OCI-LY1 (cell line): ENCODE results near the gene GPR33.
"Not testable (repeated sequence)": the region's sequence is repeated elsewhere in the genome, so short reads cannot be mapped to it uniquely, and the experiment has no call there.

Experiments used
- H2AFZ ChIP-seq: fragments of 200-600 bp; sonication (generic), shearing (Covaris generic); 2 replicates; pipeline ENCODE4 v1.6.0; 2014; ENCODE audit warnings: antibody characterized with exemption, mild to moderate bottlenecking, low read length
- H3F3A ChIP-seq: fragments of 200-600 bp; sonication (generic), shearing (Covaris generic); 2 replicates; pipeline ENCODE4 v1.6.0; 2014; ENCODE audit warnings: mild to moderate bottlenecking, antibody characterized with exemption, low read length, moderate library complexity; ENCODE audit not compliant: insufficient read depth
- H3K27ac ChIP-seq: fragments of 200-600 bp; sonication (generic); 2 replicates; pipeline ENCODE4 v1.5.1; 2014; ENCODE audit warnings: low read length, mixed run types, mild to moderate bottlenecking, low read depth; ENCODE audit not compliant: poor library complexity, severe bottlenecking
- H3K27me3 ChIP-seq: fragments of 200-600 bp; sonication (generic); 2 replicates; pipeline ENCODE4 v1.6.0; 2014; ENCODE audit warnings: antibody characterized with exemption, mild to moderate bottlenecking, low read length, moderate library complexity; ENCODE audit not compliant: insufficient read depth
- H3K36me3 ChIP-seq: fragments of 200-600 bp; sonication (generic); 2 replicates; pipeline ENCODE4 v1.6.1; 2014; ENCODE audit warnings: mild to moderate bottlenecking, antibody characterized with exemption, low read length, moderate library complexity, mixed read lengths; ENCODE audit not compliant: insufficient read depth
- H3K4me1 ChIP-seq: fragments of 200-600 bp; sonication (generic); 2 replicates; pipeline ENCODE4 v1.5.1; 2014; ENCODE audit warnings: mild to moderate bottlenecking, low read length, moderate library complexity; ENCODE audit not compliant: insufficient read depth, severe bottlenecking
- H3K4me2 ChIP-seq: fragments of 200-600 bp; sonication (generic), shearing (Covaris generic); 2 replicates; pipeline ENCODE4 v1.6.1; 2014; ENCODE audit warnings: low read length
- H3K4me3 ChIP-seq: fragments of 200-600 bp; sonication (generic); 2 replicates; pipeline ENCODE4 v1.5.1; 2014; ENCODE audit warnings: low read length, low read depth, mild to moderate bottlenecking, mixed read lengths; ENCODE audit not compliant: poor library complexity, severe bottlenecking
- H3K79me2 ChIP-seq: fragments of 200-600 bp; shearing (Covaris generic); 2 replicates; pipeline ENCODE4 v1.6.1; 2016; ENCODE audit warnings: mixed run types, low read length, mixed read lengths; ENCODE audit not compliant: insufficient read depth
- H3K9ac ChIP-seq: fragments of 200-600 bp; sonication (generic), shearing (Covaris generic); 2 replicates; pipeline ENCODE4 v1.6.1; 2014; ENCODE audit warnings: mild to moderate bottlenecking, low read length, mixed read lengths
- H3K9me2 ChIP-seq: fragments of 200-600 bp; sonication (generic), shearing (Covaris generic); 2 replicates; pipeline ENCODE4 v1.6.1; 2014; ENCODE audit warnings: low read depth, mild to moderate bottlenecking, low read length, mixed read lengths
- H3K9me3 ChIP-seq: fragments of 200-600 bp; shearing (Covaris generic); 2 replicates; pipeline ENCODE4 v1.6.1; 2014; ENCODE audit warnings: low read length, mixed read lengths
- H4K20me1 ChIP-seq: fragments of 200-600 bp; sonication (generic), shearing (Covaris generic); 2 replicates; pipeline ENCODE4 v1.6.0; 2016; ENCODE audit warnings: mild to moderate bottlenecking, low read length; ENCODE audit not compliant: insufficient read depth
- EZH2 ChIP-seq: fragments of 200-600 bp; sonication (generic), shearing (Covaris generic); IDR thresholded peaks from 2 replicates; pipeline ENCODE4 v1.8.0; 2017; ENCODE audit warnings: borderline replicate concordance, mixed run types, mild to moderate bottlenecking, antibody characterized with exemption, low read length, moderate library complexity, mixed read lengths
- TF ChIP-seq, protein P1 (sequence below): fragments of 200-600 bp; sonication (generic), shearing (Covaris generic); IDR thresholded peaks from 2 replicates; pipeline ENCODE4 v1.5.1; 2017; ENCODE audit warnings: mild to moderate bottlenecking, antibody characterized with exemption, low read length, moderate library complexity, mixed read lengths

Gene GPR33

DNA sequence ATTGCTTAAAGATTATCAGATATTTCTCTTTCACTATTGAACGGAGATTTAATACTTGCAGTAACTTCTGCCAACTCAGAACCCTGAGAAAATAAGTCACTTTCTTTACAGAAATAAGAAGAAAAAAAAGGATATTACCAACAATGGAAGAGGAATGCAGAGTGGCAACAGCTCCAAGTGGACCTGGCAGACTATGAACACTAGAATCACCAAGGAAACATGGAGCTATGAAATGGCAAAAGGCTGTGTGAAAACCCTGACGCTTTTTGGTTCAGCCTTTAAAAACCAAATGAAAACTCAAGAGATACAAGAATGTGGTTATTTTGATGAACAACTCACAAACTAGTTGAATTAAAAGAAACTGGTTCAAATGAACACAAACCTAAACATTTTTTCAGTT is 48.3 kb downstream of the GPR33 start:
- Histone ChIP-seq H3K27ac (no peak overlapping the region), H3K4me1 (no peaks in the 10 kb centered on the region), H3K9ac (no peak overlapping the region), H3K27me3 (no peaks in the 10 kb centered on the region), H3K79me2 (no peaks in the 10 kb centered on the region), H2AFZ (no peak overlapping the region), H3K9me3 (no peaks in the 10 kb centered on the region; the same call in 1 of the 2 replicates), H3K36me3 (peaks cover 9% of the 10 kb centered on the region), H3F3A (no peaks in the 10 kb centered on the region), H4K20me1 (no peaks in the 10 kb centered on the region), H3K4me2 (no peak overlapping the region), H3K4me3 (no peak overlapping the region), H3K9me2 (no peaks in the 10 kb centered on the region)
- no peak for TF ChIP-seq EZH2
- TF ChIP-seq, protein P1, sequence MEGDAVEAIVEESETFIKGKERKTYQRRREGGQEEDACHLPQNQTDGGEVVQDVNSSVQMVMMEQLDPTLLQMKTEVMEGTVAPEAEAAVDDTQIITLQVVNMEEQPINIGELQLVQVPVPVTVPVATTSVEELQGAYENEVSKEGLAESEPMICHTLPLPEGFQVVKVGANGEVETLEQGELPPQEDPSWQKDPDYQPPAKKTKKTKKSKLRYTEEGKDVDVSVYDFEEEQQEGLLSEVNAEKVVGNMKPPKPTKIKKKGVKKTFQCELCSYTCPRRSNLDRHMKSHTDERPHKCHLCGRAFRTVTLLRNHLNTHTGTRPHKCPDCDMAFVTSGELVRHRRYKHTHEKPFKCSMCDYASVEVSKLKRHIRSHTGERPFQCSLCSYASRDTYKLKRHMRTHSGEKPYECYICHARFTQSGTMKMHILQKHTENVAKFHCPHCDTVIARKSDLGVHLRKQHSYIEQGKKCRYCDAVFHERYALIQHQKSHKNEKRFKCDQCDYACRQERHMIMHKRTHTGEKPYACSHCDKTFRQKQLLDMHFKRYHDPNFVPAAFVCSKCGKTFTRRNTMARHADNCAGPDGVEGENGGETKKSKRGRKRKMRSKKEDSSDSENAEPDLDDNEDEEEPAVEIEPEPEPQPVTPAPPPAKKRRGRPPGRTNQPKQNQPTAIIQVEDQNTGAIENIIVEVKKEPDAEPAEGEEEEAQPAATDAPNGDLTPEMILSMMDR = no peak

DNA sequence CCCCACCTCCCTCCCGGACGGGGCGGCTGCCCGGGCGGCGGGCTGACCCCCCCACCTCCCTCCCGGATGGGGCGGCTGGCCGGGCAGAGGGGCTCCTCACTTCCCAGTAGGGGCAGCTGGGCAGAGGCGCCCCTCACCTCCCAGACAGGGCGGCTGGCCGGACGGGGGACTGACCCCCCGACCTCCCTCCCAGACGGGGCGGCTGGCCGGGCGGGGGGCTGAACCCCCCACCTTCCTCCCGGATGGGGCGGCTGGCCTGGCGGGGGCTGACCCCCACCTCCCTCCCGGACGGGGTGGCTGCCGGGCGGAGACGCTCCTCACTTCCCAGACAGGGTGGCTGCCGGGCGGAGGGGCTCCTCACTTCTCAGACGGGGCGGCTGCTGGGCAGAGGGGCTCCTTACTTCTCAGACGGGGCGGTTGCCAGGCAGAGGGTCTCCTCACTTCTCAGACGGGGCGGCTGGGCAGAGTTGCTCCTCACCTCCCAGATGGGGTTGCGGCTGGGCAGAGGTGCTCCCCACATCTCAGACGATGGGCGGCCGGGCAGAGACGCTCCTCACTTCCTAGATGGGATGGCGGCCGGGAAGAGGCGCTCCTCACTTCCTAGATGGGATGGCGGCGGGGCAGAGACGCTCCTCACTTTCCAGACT is 50.7 kb downstream of the GPR33 start:
- not testable (repeated sequence) for H3K4me1 ChIP-seq, H3K4me2 ChIP-seq, H3K9me2 ChIP-seq, H3F3A ChIP-seq, H2AFZ ChIP-seq, H3K9me3 ChIP-seq, H4K20me1 ChIP-seq, H3K27me3 ChIP-seq, H3K4me3 ChIP-seq, H3K79me2 ChIP-seq, H3K9ac ChIP-seq, H3K27ac ChIP-seq
- H3K36me3 ChIP-seq = peaks cover 14% of the 10 kb centered on the region

DNA sequence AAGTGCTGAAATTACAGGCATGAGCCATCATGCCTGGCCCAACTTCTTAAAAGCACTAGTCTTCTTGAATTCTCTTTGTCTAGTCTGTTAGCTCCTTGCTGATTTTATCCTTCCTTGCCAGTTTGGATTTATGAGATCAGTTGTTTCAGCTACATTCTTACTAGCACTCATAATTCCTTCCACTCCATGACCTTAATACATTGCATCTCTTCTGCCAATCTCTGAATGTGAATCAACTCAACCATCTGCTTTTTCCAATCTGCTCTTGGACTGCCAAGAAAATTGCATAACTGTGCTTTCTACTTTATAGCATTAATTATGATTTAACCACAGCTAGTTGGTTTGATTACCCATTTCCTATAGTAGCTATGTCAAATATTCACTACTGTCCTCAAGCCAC is 52.6 kb downstream of the GPR33 start:
- no peak overlapping the region for H2AFZ ChIP-seq
- no peaks in the 10 kb centered on the region for H3K4me1 ChIP-seq
- no peaks in the 10 kb centered on the region for H3K79me2 ChIP-seq
- peaks cover 20% of the 10 kb centered on the region for H3K36me3 ChIP-seq
- no peaks in the 10 kb centered on the region for H3K9me2 ChIP-seq
- H3F3A ChIP-seq = no peaks in the 10 kb centered on the region
- H3K9ac ChIP-seq = no peak overlapping the region
- H4K20me1 ChIP-seq = no peaks in the 10 kb centered on the region
- H3K27me3 ChIP-seq = no peaks in the 10 kb centered on the region
- H3K27ac ChIP-seq = no peak overlapping the region
- no peaks in the 10 kb centered on the region; the same call in 1 of the 2 replicates for H3K9me3 ChIP-seq
- TF ChIP-seq, protein P1 = no peak
- TF ChIP-seq EZH2 = no peak
- H3K4me3 ChIP-seq = no peak overlapping the region
- H3K4me2 ChIP-seq = no peak overlapping the region
